Measurements from ENCODE around the gene GTF2H3.
"Not testable (repeated sequence)": the region's sequence is repeated elsewhere in the genome, so short reads cannot be mapped to it uniquely, and the experiment has no call there.

Gene GTF2H3

GRCh38 chr12:123603495-123603894, 30.1 kb upstream of the GTF2H3 start:
- not testable (repeated sequence) for H3K27ac ChIP-seq (ENCODE audit: insufficient read depth, low read depth, low read length, poor library complexity, severe bottlenecking); H3K4me1 ChIP-seq (ENCODE audit: control insufficient read depth, insufficient read depth, low read length); H3K27me3 ChIP-seq (ENCODE audit: control insufficient read depth, insufficient read depth, low read length, poor library complexity, severe bottlenecking); H3K4me3 ChIP-seq (ENCODE audit: insufficient read depth, low read depth, low read length); H3K9me3 ChIP-seq (ENCODE audit: control insufficient read depth, low read length)
- 95% methylated on average over 11 of the region's 11 CpGs for WGBS, 2 experiments
- peaks cover 29% of the 10 kb centered on the region for H3K36me3 ChIP-seq (ENCODE audit: control insufficient read depth, insufficient read depth, low read length)

- no peaks in the 10 kb centered on the region for H3K27me3 ChIP-seq (ENCODE audit: control insufficient read depth, insufficient read depth, low read length, poor library complexity, severe bottlenecking)
- no peak overlapping the region for H3K27ac ChIP-seq (ENCODE audit: insufficient read depth, low read depth, low read length, poor library complexity, severe bottlenecking)
- no peaks in the 10 kb centered on the region for H3K9me3 ChIP-seq (ENCODE audit: control insufficient read depth, low read length)
- WGBS, 2 experiments: 93% methylated on average over 4 of the region's 4 CpGs
- H3K4me1 ChIP-seq (ENCODE audit: control insufficient read depth, insufficient read depth, low read length): peaks cover 5% of the 10 kb centered on the region
- H3K4me3 ChIP-seq (ENCODE audit: insufficient read depth, low read depth, low read length): no peak overlapping the region
- H3K36me3 ChIP-seq (ENCODE audit: control insufficient read depth, insufficient read depth, low read length): peaks cover 63% of the 10 kb centered on the region
Measured at GRCh38 chr12:123607756-123608155, 25.9 kb upstream of the GTF2H3 start.

- 95 to 96% methylated on average over 7 to 8 of the region's 8 CpGs for WGBS, 2 experiments
- peaks cover 67% of the 10 kb centered on the region for H3K36me3 ChIP-seq (ENCODE audit: control insufficient read depth, insufficient read depth, low read length)
- peaks cover under 1% of the 10 kb centered on the region for H3K4me1 ChIP-seq (ENCODE audit: control insufficient read depth, insufficient read depth, low read length)
- H3K4me3 ChIP-seq (ENCODE audit: insufficient read depth, low read depth, low read length): no peak overlapping the region
- H3K9me3 ChIP-seq (ENCODE audit: control insufficient read depth, low read length): no peaks in the 10 kb centered on the region
- no peak overlapping the region for H3K27ac ChIP-seq (ENCODE audit: insufficient read depth, low read depth, low read length, poor library complexity, severe bottlenecking)
- no peaks in the 10 kb centered on the region for H3K27me3 ChIP-seq (ENCODE audit: control insufficient read depth, insufficient read depth, low read length, poor library complexity, severe bottlenecking)
Measured at GRCh38 chr12:123608182-123608581, 25.4 kb upstream of the GTF2H3 start.

GRCh38 chr12:123614110-123614509, 19.5 kb upstream of the GTF2H3 start:
- Histone ChIP-seq H3K9me3 (ENCODE audit: control insufficient read depth, low read length) (no peaks in the 10 kb centered on the region), H3K27me3 (ENCODE audit: control insufficient read depth, insufficient read depth, low read length, poor library complexity, severe bottlenecking) (no peaks in the 10 kb centered on the region), H3K27ac (ENCODE audit: insufficient read depth, low read depth, low read length, poor library complexity, severe bottlenecking) (no peak overlapping the region), H3K4me1 (ENCODE audit: control insufficient read depth, insufficient read depth, low read length) (no peaks in the 10 kb centered on the region), H3K36me3 (ENCODE audit: control insufficient read depth, insufficient read depth, low read length) (peaks cover 74% of the 10 kb centered on the region), H3K4me3 (ENCODE audit: insufficient read depth, low read depth, low read length) (no peak overlapping the region)
- 93 to 100% methylated on average over 1 to 2 of the region's 2 CpGs for WGBS, 2 experiments

- H3K27me3 ChIP-seq (ENCODE audit: control insufficient read depth, insufficient read depth, low read length, poor library complexity, severe bottlenecking): no peaks in the 10 kb centered on the region
- peaks cover 73% of the 10 kb centered on the region for H3K36me3 ChIP-seq (ENCODE audit: control insufficient read depth, insufficient read depth, low read length)
- no peaks in the 10 kb centered on the region for H3K4me1 ChIP-seq (ENCODE audit: control insufficient read depth, insufficient read depth, low read length)
- whole genome bisulfite sequencing, 2 experiments: 94 to 98% methylated on average over 4 of the region's 4 CpGs
- no peak overlapping the region for H3K4me3 ChIP-seq (ENCODE audit: insufficient read depth, low read depth, low read length)
- no peaks in the 10 kb centered on the region for H3K9me3 ChIP-seq (ENCODE audit: control insufficient read depth, low read length)
- no peak overlapping the region for H3K27ac ChIP-seq (ENCODE audit: insufficient read depth, low read depth, low read length, poor library complexity, severe bottlenecking)
Measured at GRCh38 chr12:123614531-123614930, 19.1 kb upstream of the GTF2H3 start.

- H3K27me3 ChIP-seq (ENCODE audit: control insufficient read depth, insufficient read depth, low read length, poor library complexity, severe bottlenecking): no peaks in the 10 kb centered on the region
- peaks cover 72% of the 10 kb centered on the region for H3K36me3 ChIP-seq (ENCODE audit: control insufficient read depth, insufficient read depth, low read length)
- no peaks in the 10 kb centered on the region for H3K9me3 ChIP-seq (ENCODE audit: control insufficient read depth, low read length)
- no peaks in the 10 kb centered on the region for H3K4me1 ChIP-seq (ENCODE audit: control insufficient read depth, insufficient read depth, low read length)
- no peak overlapping the region for H3K27ac ChIP-seq (ENCODE audit: insufficient read depth, low read depth, low read length, poor library complexity, severe bottlenecking)
- no peak overlapping the region for H3K4me3 ChIP-seq (ENCODE audit: insufficient read depth, low read depth, low read length)
- WGBS, 2 experiments: 96 to 98% methylated on average over 2 to 3 of the region's 3 CpGs
Measured at GRCh38 chr12:123617144-123617543, 16.5 kb upstream of the GTF2H3 start.

GRCh38 chr12:123617580-123617979, 16.0 kb upstream of the GTF2H3 start:
- Histone ChIP-seq H3K27me3 (ENCODE audit: control insufficient read depth, insufficient read depth, low read length, poor library complexity, severe bottlenecking) (no peaks in the 10 kb centered on the region), H3K36me3 (ENCODE audit: control insufficient read depth, insufficient read depth, low read length) (peaks cover 71% of the 10 kb centered on the region), H3K9me3 (ENCODE audit: control insufficient read depth, low read length) (no peaks in the 10 kb centered on the region), H3K4me3 (ENCODE audit: insufficient read depth, low read depth, low read length) (no peak overlapping the region), H3K27ac (ENCODE audit: insufficient read depth, low read depth, low read length, poor library complexity, severe bottlenecking) (no peak overlapping the region), H3K4me1 (ENCODE audit: control insufficient read depth, insufficient read depth, low read length) (no peaks in the 10 kb centered on the region)
- WGBS, 2 experiments: 93 to 96% methylated on average over 13 of the region's 13 CpGs

- H3K4me1 ChIP-seq (ENCODE audit: control insufficient read depth, insufficient read depth, low read length): no peaks in the 10 kb centered on the region
- no peaks in the 10 kb centered on the region for H3K27me3 ChIP-seq (ENCODE audit: control insufficient read depth, insufficient read depth, low read length, poor library complexity, severe bottlenecking)
- H3K4me3 ChIP-seq (ENCODE audit: insufficient read depth, low read depth, low read length): no peak overlapping the region
- H3K9me3 ChIP-seq (ENCODE audit: control insufficient read depth, low read length): no peaks in the 10 kb centered on the region
- WGBS, 2 experiments: 93 to 96% methylated on average over 8 of the region's 8 CpGs
- H3K36me3 ChIP-seq (ENCODE audit: control insufficient read depth, insufficient read depth, low read length): peaks cover 54% of the 10 kb centered on the region
- H3K27ac ChIP-seq (ENCODE audit: insufficient read depth, low read depth, low read length, poor library complexity, severe bottlenecking): no peak overlapping the region
Measured at GRCh38 chr12:123621101-123621500, 12.5 kb upstream of the GTF2H3 start.

- H3K36me3 ChIP-seq (ENCODE audit: control insufficient read depth, insufficient read depth, low read length): peaks cover 54% of the 10 kb centered on the region
- no peak overlapping the region for H3K27ac ChIP-seq (ENCODE audit: insufficient read depth, low read depth, low read length, poor library complexity, severe bottlenecking)
- no peaks in the 10 kb centered on the region for H3K4me1 ChIP-seq (ENCODE audit: control insufficient read depth, insufficient read depth, low read length)
- no peaks in the 10 kb centered on the region for H3K27me3 ChIP-seq (ENCODE audit: control insufficient read depth, insufficient read depth, low read length, poor library complexity, severe bottlenecking)
- no peak overlapping the region for H3K4me3 ChIP-seq (ENCODE audit: insufficient read depth, low read depth, low read length)
- no peaks in the 10 kb centered on the region for H3K9me3 ChIP-seq (ENCODE audit: control insufficient read depth, low read length)
- WGBS, 2 experiments: 94 to 95% methylated on average over 14 to 15 of the region's 15 CpGs
Measured at GRCh38 chr12:123621619-123622530, 11.8 kb upstream of the GTF2H3 start.

GRCh38 chr12:123634142-123634561, 523 bp downstream of the GTF2H3 start:
- H3K27me3 ChIP-seq (ENCODE audit: control insufficient read depth, insufficient read depth, low read length, poor library complexity, severe bottlenecking): no peaks in the 10 kb centered on the region
- peaks cover 16% of the 10 kb centered on the region for H3K36me3 ChIP-seq (ENCODE audit: control insufficient read depth, insufficient read depth, low read length)
- H3K4me3 ChIP-seq (ENCODE audit: insufficient read depth, low read depth, low read length): peak overlapping the region; percentile 92
- H3K4me1 ChIP-seq (ENCODE audit: control insufficient read depth, insufficient read depth, low read length): no peaks in the 10 kb centered on the region
- 11% methylated on average over 17 to 19 of the region's 19 CpGs for WGBS, 2 experiments
- H3K9me3 ChIP-seq (ENCODE audit: control insufficient read depth, low read length): no peaks in the 10 kb centered on the region
- peak overlapping the region; percentile 64 for H3K27ac ChIP-seq (ENCODE audit: insufficient read depth, low read depth, low read length, poor library complexity, severe bottlenecking)
